ENCODE measurements around the gene ITPK1.

DNA sequence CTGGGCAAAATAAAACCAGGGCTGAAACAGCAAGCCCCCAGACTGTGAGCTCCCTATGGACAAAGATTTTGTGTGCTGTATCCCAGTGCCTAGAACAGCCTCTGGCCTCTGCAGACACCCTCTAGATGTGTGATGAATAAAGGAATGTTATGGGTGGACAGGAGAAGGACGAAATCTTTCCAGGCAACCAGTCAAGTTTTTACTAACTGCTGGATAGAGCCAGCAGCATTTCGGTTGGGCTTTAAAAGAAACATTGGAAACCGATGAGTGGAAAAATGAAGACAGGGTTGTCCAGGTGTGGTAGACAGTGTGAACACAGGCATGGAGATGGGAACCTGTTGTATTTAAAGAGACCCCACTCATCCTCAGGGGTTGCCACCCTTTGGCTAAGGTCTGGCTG, 188.8 kb downstream of the ITPK1 start:
- TF ChIP-seq POLR2AphosphoS5 (IDR thresholded peaks at IDR 0.05; ENCODE audit: low read depth) (no peak), CREB1 (CRISPR knock-in tag; IDR thresholded peaks at IDR 0.05; ENCODE audit: low read depth) (no peak), REST (IDR thresholded peaks at IDR 0.05; ENCODE audit: unreplicated experiment) (no peak), EZH2 (IDR thresholded peaks at IDR 0.05; ENCODE audit: low read depth, unreplicated experiment) (no peak), NANOG (IDR thresholded peaks at IDR 0.05; ENCODE audit: borderline replicate concordance) (no peak), STAT1 (IDR thresholded peaks at IDR 0.05; ENCODE audit: unreplicated experiment) (no peak), ETS1 (IDR thresholded peaks at IDR 0.05) (no peak), JUNB (IDR thresholded peaks at IDR 0.05; ENCODE audit: unreplicated experiment) (no peak), ZNF331 (CRISPR knock-in tag; IDR thresholded peaks at IDR 0.05; ENCODE audit: low read depth) (no peak), EZH2phosphoT487 (IDR thresholded peaks at IDR 0.05; ENCODE audit: unreplicated experiment) (no peak), ZNF462 (CRISPR knock-in tag; IDR thresholded peaks at IDR 0.05) (no peak), ZNF114 (CRISPR knock-in tag; IDR thresholded peaks at IDR 0.05) (no peak)
- TF ChIP-seq, protein P1, sequence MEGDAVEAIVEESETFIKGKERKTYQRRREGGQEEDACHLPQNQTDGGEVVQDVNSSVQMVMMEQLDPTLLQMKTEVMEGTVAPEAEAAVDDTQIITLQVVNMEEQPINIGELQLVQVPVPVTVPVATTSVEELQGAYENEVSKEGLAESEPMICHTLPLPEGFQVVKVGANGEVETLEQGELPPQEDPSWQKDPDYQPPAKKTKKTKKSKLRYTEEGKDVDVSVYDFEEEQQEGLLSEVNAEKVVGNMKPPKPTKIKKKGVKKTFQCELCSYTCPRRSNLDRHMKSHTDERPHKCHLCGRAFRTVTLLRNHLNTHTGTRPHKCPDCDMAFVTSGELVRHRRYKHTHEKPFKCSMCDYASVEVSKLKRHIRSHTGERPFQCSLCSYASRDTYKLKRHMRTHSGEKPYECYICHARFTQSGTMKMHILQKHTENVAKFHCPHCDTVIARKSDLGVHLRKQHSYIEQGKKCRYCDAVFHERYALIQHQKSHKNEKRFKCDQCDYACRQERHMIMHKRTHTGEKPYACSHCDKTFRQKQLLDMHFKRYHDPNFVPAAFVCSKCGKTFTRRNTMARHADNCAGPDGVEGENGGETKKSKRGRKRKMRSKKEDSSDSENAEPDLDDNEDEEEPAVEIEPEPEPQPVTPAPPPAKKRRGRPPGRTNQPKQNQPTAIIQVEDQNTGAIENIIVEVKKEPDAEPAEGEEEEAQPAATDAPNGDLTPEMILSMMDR (conservative IDR thresholded peaks at IDR 0.05; ENCODE audit: low read depth in 2 of 2) = no peak

Data from GM23338 (cell line).